ENCODE results near the gene LIM2. TPM values are rescaled to one million over a fixed set of nuclear protein-coding genes. Genes with fewer than 3 reads are reported as not detected.

The LIM2 gene
- total RNA-seq, 1 experiment from 2014 or later: not detected

DNA sequence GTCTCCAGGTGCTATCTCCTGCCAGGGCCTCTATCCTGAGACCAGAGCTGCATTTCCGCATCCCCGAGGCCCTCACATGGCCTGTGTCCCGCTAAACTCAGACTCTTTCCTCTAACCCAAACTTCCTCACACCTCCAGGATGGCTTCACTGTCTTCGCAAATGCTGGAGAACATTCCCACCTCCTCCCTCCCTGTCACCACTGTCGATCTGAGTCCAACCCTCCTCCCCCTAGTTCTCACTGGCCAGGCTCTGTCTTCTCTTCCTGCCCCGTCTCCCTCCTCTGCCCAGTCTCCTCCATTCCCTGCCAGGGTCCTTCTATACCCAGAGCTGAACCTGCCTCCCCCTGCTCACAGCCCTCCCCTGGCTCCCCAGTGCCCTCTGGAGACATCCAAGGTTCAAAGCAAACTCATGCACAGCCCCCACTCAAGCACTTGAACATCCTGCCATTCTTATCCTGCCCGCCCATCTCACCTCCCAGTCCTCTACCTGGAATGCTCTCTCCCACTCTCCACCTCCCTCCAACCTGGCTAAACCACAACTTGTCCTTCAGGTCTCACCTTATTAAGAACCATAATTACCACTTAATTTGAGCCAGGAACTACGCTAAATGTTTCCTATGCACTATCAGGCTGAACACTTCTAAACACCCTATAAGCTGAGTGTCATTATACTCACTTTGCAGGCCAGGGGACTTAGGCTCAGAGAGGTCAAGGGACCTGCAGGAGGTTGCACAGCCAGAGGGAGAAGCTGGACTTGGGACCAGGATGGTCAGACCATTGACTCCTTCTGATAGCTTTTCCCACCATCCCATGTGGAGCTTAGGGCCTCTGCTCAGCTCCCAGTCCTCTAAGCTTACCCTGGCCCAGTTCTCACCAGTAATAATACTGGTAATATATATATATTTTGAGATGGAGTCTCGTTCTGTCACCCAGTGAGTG lies 44.9 kb downstream of the LIM2 start:
- no peak overlapping the region for H3K27ac ChIP-seq
- H3K4me1 ChIP-seq: no peaks in the 10 kb centered on the region
- no peaks in the 10 kb centered on the region for H3K36me3 ChIP-seq
- DNase-seq: no peak
- no peak overlapping the region for H3K4me3 ChIP-seq
- no peaks in the 10 kb centered on the region for H3K27me3 ChIP-seq
- H3K9me3 ChIP-seq (replicated peaks): no peaks in the 10 kb centered on the region

DNA sequence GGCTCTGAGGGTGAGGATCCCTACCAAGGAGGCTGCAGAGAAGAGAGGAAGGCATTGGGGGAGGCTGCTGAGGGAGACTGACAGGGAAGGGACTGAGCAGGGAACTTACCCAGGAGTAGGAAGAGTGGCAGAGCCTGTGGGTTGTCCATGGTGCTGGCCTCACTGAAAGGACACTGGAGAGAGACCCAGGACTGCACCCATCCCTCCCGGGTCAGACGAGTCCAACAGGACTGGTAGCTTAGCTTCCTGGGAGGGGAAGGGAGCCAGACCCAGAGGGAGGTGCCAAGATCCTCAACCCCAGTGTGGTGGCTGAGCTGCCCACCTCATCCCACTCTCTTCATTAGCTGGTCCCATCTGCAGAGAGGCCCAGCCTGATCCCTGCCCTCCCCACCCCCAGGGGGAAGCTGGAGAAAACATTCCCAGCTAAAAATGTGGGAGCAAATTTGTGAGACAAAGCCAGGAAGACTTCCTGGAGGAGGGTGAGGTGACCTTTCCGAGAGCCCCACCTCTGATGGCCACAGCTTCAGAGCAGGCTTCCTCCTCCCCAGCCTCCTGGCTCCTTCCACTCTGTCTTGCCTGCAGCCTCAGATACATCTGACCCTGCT lies 45.7 kb downstream of the LIM2 start, which contains the start of gene VSIG10L:
Gene VSIG10L (minus strand): TSS at position 164 of the 605 bp plus-strand sequence. CDS start 15 bp downstream, at position 149.
- H3K4me1 ChIP-seq: no peaks in the 10 kb centered on the region
- H3K4me3 ChIP-seq: no peak within 1 kb of the TSS
- H3K9me3 ChIP-seq (replicated peaks): no peaks in the 10 kb centered on the region
- no peaks in the 10 kb centered on the region for H3K27me3 ChIP-seq
- H3K36me3 ChIP-seq: no peaks in the 10 kb centered on the region
- DNase-seq: no peak
- no peak within 1 kb of the TSS for H3K27ac ChIP-seq

DNA sequence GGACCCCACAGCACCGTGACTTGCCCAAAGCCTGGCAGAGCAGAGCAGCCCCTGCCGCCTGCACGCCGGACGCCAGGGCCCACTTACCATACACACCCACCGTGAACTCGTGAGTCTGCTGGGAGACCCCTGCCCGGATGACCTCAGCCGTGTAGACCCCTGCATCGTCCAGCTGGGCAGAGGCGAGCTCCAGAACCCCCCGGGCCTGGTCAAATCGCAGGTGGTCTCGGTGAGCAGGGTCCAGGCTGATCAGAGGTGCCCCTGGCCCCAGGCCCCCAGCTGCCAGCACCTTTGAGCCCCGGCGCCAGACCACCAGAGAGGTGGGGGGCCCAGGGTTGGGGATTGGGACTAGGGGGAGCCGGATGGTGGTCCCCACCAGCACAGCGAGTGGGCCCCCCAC lies 46.7 kb downstream of the LIM2 start:
- H3K36me3 ChIP-seq: no peaks in the 10 kb centered on the region
- H3K27ac ChIP-seq: no peak overlapping the region
- no peaks in the 10 kb centered on the region for H3K27me3 ChIP-seq
- DNase-seq: no peak
- H3K4me3 ChIP-seq: no peak overlapping the region
- no peaks in the 10 kb centered on the region for H3K9me3 ChIP-seq (replicated peaks)
- no peaks in the 10 kb centered on the region for H3K4me1 ChIP-seq

DNA sequence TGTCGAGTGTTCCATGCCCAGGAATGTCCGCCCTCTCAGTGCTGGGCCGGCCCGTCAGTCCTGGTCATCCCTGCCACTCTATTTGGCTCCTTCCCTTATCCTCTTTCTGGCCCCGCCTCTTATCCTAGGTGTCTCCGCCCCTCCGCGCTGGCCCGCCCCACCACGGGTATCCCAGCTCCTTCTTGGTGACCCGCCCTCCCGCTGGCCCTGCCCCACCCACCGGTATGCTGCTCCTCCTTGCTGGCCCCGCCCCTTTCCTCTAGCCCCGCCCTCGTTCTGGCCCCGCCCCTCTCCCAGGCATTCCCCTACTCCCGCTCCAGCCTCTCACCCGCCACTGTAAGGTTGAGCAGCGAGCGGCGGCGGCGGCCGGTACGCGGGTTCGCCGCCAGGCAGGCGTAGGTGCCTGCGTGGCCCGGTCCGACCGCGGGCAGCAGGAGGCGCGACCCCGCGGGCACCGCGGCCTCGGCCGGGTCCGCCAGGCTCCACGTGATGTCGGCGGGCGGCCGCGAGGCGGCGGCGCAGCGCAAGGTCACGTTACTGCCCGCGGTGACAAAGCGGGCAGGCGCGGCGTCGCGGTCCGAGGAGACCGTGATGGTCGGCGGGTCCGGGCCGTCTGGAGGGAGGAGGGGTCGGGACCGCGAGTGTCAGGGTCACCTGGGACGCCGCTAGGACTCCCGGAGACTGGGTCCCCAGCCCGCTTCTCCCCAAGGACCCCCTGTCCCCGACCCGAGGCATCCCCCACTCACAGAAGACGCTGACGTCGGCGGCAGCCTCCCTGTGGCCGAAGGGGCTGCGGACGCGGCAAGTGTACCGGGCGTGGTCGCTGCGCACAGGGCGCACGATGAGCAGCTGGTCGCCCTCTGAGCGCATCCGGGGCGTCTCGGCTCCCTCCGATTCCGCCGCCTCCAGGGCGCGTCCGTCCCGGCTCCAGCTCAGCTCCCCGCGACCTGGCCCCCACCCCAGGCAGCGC lies 47.8 kb downstream of the LIM2 start:
- H3K4me1 ChIP-seq: no peaks in the 10 kb centered on the region
- H3K4me3 ChIP-seq: no peak overlapping the region
- H3K27me3 ChIP-seq: no peaks in the 10 kb centered on the region
- DNase-seq: peak; percentile 18 to 42
- H3K9me3 ChIP-seq (replicated peaks): no peaks in the 10 kb centered on the region
- no peak overlapping the region for H3K27ac ChIP-seq
- no peaks in the 10 kb centered on the region for H3K36me3 ChIP-seq

DNA sequence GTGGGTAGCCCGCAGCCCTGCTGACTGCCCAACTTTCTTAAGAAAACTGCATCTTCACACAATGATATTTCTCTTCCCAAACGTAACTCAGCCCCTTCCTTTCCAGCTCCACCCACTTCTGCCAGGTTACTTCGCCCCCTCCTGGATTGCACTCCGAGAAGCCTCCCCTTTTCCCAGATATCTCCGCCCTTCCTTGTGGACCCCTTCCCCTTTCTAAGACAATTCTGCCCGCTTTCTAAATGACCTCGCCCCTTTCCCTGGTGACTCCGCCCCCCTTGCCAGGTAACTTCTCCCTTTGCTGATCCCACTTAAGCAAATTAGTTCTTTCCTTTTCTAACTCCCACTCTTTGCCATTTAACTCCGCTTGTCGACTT lies 48.5 kb downstream of the LIM2 start:
- Histone ChIP-seq H3K27ac (no peak overlapping the region), H3K9me3 (replicated peaks) (no peaks in the 10 kb centered on the region), H3K36me3 (no peaks in the 10 kb centered on the region), H3K4me1 (no peaks in the 10 kb centered on the region), H3K4me3 (peak overlapping the region; percentile 55), H3K27me3 (no peaks in the 10 kb centered on the region)
- no peak for DNase-seq

DNA sequence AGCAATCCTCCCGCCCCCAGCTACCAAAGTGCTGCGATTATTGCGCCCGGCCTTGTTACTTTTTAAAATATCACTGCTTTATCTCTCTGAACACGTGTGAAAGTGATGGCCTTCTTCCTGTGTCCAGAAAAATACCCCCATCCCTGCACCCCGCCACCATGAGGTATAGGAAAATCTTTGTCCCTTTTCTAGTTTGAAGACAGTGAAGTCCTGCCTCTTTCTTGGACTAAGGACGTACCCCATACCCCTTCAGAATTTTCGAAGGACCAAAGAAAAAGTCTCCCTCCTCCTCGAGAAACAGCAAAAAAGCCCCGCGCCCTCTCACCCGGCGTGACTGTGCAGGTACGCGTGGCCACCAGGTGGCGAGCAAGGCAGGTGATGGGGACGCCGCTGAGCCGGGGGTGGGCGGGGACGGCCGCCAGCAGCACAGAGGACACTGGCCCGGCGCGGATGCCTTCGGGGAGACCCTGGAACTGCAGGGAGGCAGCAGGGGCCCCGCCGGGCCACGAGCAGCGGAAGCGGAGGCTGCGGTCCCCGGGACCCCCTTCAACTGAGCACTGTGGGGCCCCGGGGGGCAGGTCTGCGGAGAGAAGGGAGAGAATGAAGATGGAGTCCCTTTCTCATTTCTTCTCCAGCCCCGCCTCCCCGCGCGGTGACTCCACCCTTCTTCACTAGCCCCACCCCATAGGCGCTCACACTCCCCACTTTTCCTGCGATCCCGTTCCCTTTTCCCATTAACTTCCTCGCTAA lies 49.0 kb downstream of the LIM2 start:
- Histone ChIP-seq H3K27ac (no peak overlapping the region), H3K9me3 (replicated peaks) (no peaks in the 10 kb centered on the region), H3K36me3 (no peaks in the 10 kb centered on the region), H3K27me3 (no peaks in the 10 kb centered on the region), H3K4me1 (no peaks in the 10 kb centered on the region), H3K4me3 (peak overlapping the region; percentile 55)
- DNase-seq: peak; percentile 69 to 72

DNA sequence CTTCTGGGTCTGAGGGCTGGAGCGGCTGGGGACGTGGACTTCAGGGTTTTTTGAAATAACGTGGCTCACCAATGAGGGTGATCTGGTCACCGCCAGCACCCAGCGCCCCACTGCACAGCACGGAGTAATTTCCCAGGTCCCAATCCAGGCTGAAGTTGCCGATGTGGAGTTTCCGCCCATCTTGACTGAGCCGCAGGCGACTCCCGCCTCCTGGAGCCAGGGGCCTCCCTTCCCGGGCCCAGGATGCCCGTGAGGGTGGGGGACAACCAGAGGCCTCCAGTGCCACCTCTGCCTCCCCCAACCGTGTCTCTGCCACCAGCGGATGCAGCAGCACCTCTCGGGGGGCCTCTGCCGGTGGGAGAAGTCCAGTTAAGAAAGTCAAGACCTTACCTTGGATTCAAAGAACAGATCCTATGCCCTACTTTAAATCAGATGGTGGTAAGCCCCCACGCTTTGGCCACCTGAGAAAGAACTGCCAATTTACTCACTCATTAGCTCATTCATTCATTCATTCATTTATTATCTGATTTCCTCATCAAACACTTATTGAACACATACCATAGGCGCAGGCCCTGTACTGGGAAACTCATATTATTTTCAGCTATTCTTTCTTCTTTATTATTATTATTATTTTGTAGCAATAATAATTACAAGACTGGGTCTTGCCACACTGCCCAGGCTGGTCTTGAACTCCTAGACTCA lies 49.8 kb downstream of the LIM2 start:
- H3K27me3 ChIP-seq: no peaks in the 10 kb centered on the region
- no peak for DNase-seq

DNA sequence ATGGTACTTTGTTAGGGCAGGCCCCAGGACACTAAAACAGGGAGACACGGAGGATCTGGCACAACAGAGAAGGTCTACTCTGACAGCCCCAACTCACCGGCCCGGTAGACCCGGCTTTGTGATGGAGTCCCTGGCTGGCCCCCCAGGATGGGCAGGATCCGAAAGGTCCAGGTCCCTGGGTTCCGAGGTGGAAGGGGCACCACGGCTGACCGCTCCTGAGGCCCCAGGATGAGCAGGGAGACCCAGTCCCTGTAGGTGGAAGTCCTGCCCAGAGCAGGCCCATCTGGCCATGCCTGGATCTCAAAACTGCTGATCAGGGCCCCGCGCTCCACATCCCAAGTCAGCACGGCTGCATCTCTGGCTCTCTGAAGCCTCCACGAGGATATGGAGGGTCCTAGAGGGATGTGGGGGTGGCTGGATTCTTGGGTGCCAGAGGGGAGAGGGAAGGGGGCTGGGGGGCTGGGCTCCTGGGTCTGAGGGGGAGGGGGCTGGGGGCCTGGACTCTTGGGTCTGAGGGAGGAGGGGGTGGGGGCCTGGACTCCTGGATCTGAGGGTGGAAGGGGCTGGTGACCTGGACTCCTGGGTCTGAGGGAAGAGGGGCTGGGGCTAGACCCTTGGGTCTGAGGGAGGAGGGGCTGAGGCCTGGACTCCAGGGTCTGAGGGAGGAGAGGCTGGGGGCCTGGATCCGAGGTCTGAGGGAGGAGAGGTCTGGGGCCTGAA lies 50.5 kb downstream of the LIM2 start:
- H3K36me3 ChIP-seq: no peaks in the 10 kb centered on the region
- no peak overlapping the region for H3K4me3 ChIP-seq
- H3K27me3 ChIP-seq: no peaks in the 10 kb centered on the region
- H3K9me3 ChIP-seq (replicated peaks): no peaks in the 10 kb centered on the region
- H3K27ac ChIP-seq: no peak overlapping the region
- H3K4me1 ChIP-seq: no peaks in the 10 kb centered on the region
- DNase-seq: no peak

More for the DNA sequence above, 49.8 kb downstream of the LIM2 start:
- Histone ChIP-seq H3K4me1 (no peaks in the 10 kb centered on the region), H3K36me3 (no peaks in the 10 kb centered on the region), H3K27ac (no peak overlapping the region), H3K4me3 (no peak overlapping the region), H3K9me3 (replicated peaks) (no peaks in the 10 kb centered on the region)

DNA sequence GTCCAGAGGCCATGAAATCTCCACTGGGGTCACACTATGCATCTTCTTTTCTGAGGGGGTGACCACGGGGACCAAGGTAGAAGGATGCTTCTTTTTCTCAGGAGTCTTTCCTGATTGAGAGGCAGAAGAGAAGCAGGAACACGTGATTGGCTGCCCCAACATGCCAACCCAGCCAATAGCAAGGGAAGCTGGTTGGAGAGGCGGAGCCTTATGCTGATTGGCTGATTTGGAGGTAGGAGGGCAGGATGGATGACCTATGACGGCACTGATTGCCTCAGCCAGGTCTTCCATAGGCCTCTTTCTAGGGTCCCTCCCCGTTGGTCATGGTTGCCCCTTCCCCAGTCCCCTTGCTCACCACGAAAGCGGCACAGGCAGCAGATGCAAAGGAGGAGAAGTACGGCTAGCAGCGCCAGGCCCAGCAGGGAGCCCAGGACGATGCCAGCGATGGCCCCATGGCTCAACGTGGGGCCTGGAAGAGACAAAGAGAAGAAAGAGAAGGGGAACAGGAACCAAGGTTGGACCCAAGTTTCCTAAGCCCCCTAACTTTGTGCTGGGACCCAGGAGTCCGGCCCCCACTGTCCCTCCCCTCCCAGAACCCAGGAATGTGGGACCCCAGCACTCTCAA lies 53.8 kb downstream of the LIM2 start:
- no peaks in the 10 kb centered on the region for H3K9me3 ChIP-seq (replicated peaks)
- H3K4me1 ChIP-seq: no peaks in the 10 kb centered on the region
- peak; percentile 27 to 42 for DNase-seq
- no peaks in the 10 kb centered on the region for H3K27me3 ChIP-seq
- no peaks in the 10 kb centered on the region for H3K36me3 ChIP-seq
- no peak overlapping the region for H3K27ac ChIP-seq
- no peak overlapping the region for H3K4me3 ChIP-seq

DNA sequence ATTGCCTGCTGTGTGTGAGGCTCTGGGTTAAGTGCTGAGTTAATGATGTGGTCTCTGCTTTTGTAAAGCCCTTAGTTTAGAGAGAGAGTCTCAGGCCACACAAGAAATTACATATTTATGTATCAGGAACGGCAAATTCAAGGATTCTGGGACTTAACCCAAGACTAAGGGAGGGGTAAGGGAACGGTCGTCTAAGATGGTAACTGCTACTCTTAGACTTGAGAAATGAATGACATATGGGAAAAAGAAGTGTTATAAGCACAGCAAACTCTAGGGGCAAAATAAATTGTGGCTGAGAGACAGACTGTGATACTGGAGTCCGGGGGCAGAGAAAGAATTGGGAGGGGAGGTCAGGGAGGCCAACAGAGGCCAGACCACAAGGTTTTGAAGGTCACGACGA lies 56.1 kb downstream of the LIM2 start:
- no peak for DNase-seq

DNA sequence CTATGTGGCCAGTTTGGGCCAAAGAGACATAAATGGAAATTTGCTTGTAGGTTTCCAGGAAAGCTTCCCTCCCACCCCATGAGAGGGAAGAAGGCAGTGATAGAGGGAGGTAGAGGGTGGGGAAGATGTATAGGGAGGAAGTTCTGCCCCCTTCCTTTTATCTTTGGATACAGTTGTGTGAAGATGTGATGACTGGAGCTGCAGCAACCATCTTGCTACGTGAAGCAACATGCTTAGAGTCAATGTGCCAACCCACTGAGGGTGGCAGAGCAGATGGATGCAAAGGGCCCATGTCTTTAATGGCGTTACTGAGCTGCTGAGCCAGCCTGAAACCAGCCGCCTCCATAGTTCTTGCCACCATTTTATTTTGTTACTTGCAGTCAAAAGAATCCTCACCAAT lies 56.6 kb downstream of the LIM2 start:
- no peak for DNase-seq
- no peaks in the 10 kb centered on the region for H3K27me3 ChIP-seq
- no peaks in the 10 kb centered on the region for H3K36me3 ChIP-seq
- no peak overlapping the region for H3K27ac ChIP-seq
- no peaks in the 10 kb centered on the region for H3K9me3 ChIP-seq (replicated peaks)
- H3K4me1 ChIP-seq: no peaks in the 10 kb centered on the region
- no peak overlapping the region for H3K4me3 ChIP-seq

More for the DNA sequence above, 56.1 kb downstream of the LIM2 start:
- Histone ChIP-seq H3K4me3 (no peak overlapping the region), H3K4me1 (no peaks in the 10 kb centered on the region), H3K36me3 (no peaks in the 10 kb centered on the region), H3K9me3 (replicated peaks) (no peaks in the 10 kb centered on the region), H3K27ac (no peak overlapping the region), H3K27me3 (no peaks in the 10 kb centered on the region)

DNA sequence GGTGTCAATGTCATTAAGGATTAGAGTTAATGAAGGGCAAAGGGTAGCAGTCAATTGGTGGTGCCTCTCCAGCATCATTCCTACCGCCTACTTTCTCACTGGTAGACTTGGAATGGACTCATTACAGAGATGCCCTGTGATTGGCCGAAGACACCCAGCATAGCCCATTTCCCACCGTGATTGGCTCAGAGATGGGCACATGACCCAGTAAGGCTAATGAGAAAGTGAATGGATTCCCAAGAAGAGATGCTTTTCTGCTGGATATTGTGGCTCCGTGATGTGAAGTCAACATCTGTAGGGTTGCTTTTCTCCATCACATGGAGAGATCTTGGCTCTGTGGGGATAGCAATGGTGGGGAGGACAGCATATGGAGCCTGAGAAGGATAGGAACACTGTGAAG lies 57.4 kb downstream of the LIM2 start:
- Histone ChIP-seq H3K4me1 (no peaks in the 10 kb centered on the region), H3K27ac (no peak overlapping the region), H3K27me3 (no peaks in the 10 kb centered on the region), H3K4me3 (no peak overlapping the region), H3K36me3 (no peaks in the 10 kb centered on the region), H3K9me3 (replicated peaks) (no peaks in the 10 kb centered on the region)
- DNase-seq: no peak
